Activated CD8-positive, alpha-beta memory T cell treated with anti-CD3 and anti-CD28 coated beads, Interleukin-2, amount 50 U/mL, for 1 hour (primary cell): ENCODE measurements around the gene ACVRL1.

Experiments
- DNase-seq: peaks from one replicate; pipeline ENCODE4 v3.0.0-alpha.2; 2020; ENCODE audit errors: extremely low read depth

ACVRL1 gene

GRCh38 chr12:51915951-51916350 lies 8.6 kb downstream of the ACVRL1 start:
- no peak for DNase-seq

GRCh38 chr12:51917041-51917590 lies 9.8 kb downstream of the ACVRL1 start:
- DNase-seq: no peak

- DNase-seq: no peak
These were observed 10.6 kb downstream of the ACVRL1 start for GRCh38 chr12:51917746-51918453.

- no peak for DNase-seq
These were observed 12.7 kb downstream of the ACVRL1 start for GRCh38 chr12:51920046-51920445.

GRCh38 chr12:51921017-51921725 lies 13.9 kb downstream of the ACVRL1 start:
- no peak for DNase-seq

- no peak for DNase-seq
These were observed 14.8 kb downstream of the ACVRL1 start for GRCh38 chr12:51922146-51922545.

- no peak for DNase-seq
These were observed 15.6 kb downstream of the ACVRL1 start for GRCh38 chr12:51922762-51923505.

- peak; percentile 5 for DNase-seq
These were observed 16.4 kb downstream of the ACVRL1 start for GRCh38 chr12:51923506-51924365.

GRCh38 chr12:51924551-51925319 lies 17.4 kb downstream of the ACVRL1 start:
- DNase-seq: no peak

GRCh38 chr12:51925346-51926063 lies 18.2 kb downstream of the ACVRL1 start:
- DNase-seq: no peak

GRCh38 chr12:51926064-51926632 lies 18.8 kb downstream of the ACVRL1 start:
- no peak for DNase-seq

- peak; percentile 10 for DNase-seq
These were observed 19.4 kb downstream of the ACVRL1 start for GRCh38 chr12:51926718-51927117.

GRCh38 chr12:51932218-51933076 lies 25.1 kb downstream of the ACVRL1 start:
- DNase-seq: no peak

- no peak for DNase-seq
These were observed 26.8 kb downstream of the ACVRL1 start for GRCh38 chr12:51934080-51934479.

GRCh38 chr12:51937926-51938325 lies 30.6 kb downstream of the ACVRL1 start:
- no peak for DNase-seq

GRCh38 chr12:51938726-51939125 lies 31.4 kb downstream of the ACVRL1 start:
- DNase-seq: no peak

- no peak for DNase-seq
These were observed 33.8 kb downstream of the ACVRL1 start for GRCh38 chr12:51941011-51941581.

GRCh38 chr12:51941604-51942003 lies 34.3 kb downstream of the ACVRL1 start:
- DNase-seq: no peak
